ENCODE results near the gene CREB5.
A peak's percentile ranks its signal among the peaks of the same experiment; 100 is the strongest.

CREB5 gene

GRCh38 chr7:28708033-28708951 is 296.0 kb downstream of the CREB5 start:
- peak overlapping the region; percentile 1 for H3K27ac ChIP-seq (ENCODE audit: low read depth, low read length)
- peak overlapping the region in 4 of 5 donors; percentile 11 to 39 (median 17) for H3K4me3 ChIP-seq (ENCODE audit: low read depth in 1 of 5, low read length in 5 of 5)
- H3K9ac ChIP-seq (ENCODE audit: low read length in 5 of 5): no peak overlapping the region
- peaks cover 3 to 16% (median 14%) of the 10 kb centered on the region in 5 donors for H3K4me1 ChIP-seq (ENCODE audit: control insufficient read depth in 5 of 5, insufficient read depth in 5 of 5, low read length in 5 of 5)
- H3K27me3 ChIP-seq (ENCODE audit: control insufficient read depth in 5 of 5, insufficient read depth in 4 of 5, low read length in 5 of 5): peaks cover 0 to 3% (median 1%) of the 10 kb centered on the region in 5 donors
- H3K36me3 ChIP-seq (ENCODE audit: control insufficient read depth in 5 of 5, insufficient read depth in 5 of 5, low read length in 5 of 5): peaks cover 0 to 2% (median 0%) of the 10 kb centered on the region in 5 donors
- H3K9me3 ChIP-seq (ENCODE audit: control insufficient read depth in 5 of 5, low read length in 5 of 5): no peaks in the 10 kb centered on the region

DNA sequence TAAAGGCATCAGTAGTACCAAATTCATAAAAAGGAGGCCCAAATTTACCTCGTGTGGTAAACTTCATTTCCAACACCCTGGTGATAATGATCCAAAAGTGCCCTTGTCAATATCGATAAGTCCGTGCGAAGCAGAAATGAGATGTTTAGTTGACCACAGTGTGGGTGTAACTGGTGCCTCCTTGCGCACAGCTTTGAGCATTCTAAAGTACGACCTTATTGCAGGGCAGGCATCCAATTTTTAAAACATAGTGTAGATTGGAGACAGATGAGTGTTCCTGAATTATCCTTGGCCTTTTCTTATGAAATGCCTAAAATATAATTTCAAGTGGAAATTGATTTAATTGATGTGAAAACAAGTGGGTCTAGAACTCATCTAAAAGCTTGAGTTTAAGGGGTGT is 297.4 kb downstream of the CREB5 start:
- no peaks in the 10 kb centered on the region for H3K9me3 ChIP-seq (ENCODE audit: control insufficient read depth in 5 of 5, low read length in 5 of 5)
- H3K4me1 ChIP-seq (ENCODE audit: control insufficient read depth in 5 of 5, insufficient read depth in 5 of 5, low read length in 5 of 5): peaks cover 3 to 16% (median 14%) of the 10 kb centered on the region in 5 donors
- H3K4me3 ChIP-seq (ENCODE audit: low read depth in 1 of 5, low read length in 5 of 5): no peak overlapping the region
- peaks cover 0 to 2% (median 0%) of the 10 kb centered on the region in 5 donors for H3K36me3 ChIP-seq (ENCODE audit: control insufficient read depth in 5 of 5, insufficient read depth in 5 of 5, low read length in 5 of 5)
- peaks cover 0 to 3% (median 0%) of the 10 kb centered on the region in 5 donors for H3K27me3 ChIP-seq (ENCODE audit: control insufficient read depth in 5 of 5, insufficient read depth in 4 of 5, low read length in 5 of 5)
- no peak overlapping the region for H3K9ac ChIP-seq (ENCODE audit: low read length in 5 of 5)
- no peak overlapping the region for H3K27ac ChIP-seq (ENCODE audit: low read depth, low read length)

DNA sequence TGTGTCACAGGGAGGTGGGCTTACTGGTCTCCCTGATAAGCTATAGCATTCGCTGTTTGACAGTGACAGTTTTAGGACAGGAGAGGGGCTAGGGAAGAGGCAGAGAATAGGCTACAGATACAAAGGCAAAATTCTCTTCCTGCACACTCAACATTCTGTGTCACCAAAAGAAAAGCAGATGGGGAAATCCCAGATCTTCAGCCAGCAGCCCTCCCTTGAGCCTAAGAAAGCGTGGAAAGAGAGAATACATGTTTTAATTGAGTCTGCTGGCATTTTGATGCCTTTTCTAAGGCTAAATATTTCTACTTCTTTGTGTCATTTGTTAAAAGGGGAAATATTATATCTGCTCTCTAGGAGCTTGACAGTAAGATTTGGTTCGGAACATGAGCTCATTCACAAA is 298.8 kb downstream of the CREB5 start:
- Histone ChIP-seq H3K4me3 (ENCODE audit: low read depth in 1 of 5, low read length in 5 of 5) (no peak overlapping the region), H3K9me3 (ENCODE audit: control insufficient read depth in 5 of 5, low read length in 5 of 5) (no peaks in the 10 kb centered on the region), H3K27ac (ENCODE audit: low read depth, low read length) (no peak overlapping the region), H3K4me1 (ENCODE audit: control insufficient read depth in 5 of 5, insufficient read depth in 5 of 5, low read length in 5 of 5) (peaks cover 3 to 16% (median 14%) of the 10 kb centered on the region in 5 donors), H3K27me3 (ENCODE audit: control insufficient read depth in 5 of 5, insufficient read depth in 4 of 5, low read length in 5 of 5) (peaks cover 0 to 3% (median 0%) of the 10 kb centered on the region in 5 donors), H3K36me3 (ENCODE audit: control insufficient read depth in 5 of 5, insufficient read depth in 5 of 5, low read length in 5 of 5) (peaks cover 0 to 2% (median 0%) of the 10 kb centered on the region in 5 donors), H3K9ac (ENCODE audit: low read length in 5 of 5) (no peak overlapping the region)

DNA sequence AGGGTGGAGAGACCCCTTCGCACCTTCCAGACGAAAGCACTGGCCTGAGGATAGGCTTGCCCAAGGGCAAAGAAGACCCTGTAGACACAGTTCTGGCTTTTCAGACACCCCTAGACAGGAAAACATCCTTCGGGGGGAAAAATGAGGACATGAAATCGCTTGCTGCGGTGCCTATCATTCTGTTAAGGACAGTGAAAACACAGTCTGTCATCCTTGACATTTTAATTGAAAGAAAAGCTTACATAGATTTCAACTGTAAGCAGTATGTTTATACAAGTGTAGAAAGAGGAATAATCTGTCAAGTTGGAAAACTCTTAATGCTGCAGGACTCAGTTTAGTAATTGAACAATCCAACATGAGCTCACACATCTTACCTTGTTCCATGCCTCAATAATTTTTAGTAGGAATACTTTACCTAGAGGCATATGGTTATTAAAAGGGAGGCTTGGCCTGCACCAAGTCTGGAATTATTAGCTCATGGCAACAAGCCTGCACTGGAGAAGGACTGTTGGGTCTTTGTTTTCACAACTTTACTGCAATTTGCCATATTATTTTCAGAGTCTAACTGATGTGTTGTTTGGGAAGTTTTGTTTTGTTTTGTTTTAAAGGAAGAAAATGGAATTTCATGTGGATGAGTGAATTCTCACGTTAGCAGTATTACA is 302.3 kb downstream of the CREB5 start:
- Histone ChIP-seq H3K36me3 (ENCODE audit: control insufficient read depth in 5 of 5, insufficient read depth in 5 of 5, low read length in 5 of 5) (peaks cover 0 to 12% (median 9%) of the 10 kb centered on the region in 5 donors), H3K4me1 (ENCODE audit: control insufficient read depth in 5 of 5, insufficient read depth in 5 of 5, low read length in 5 of 5) (peaks cover 3 to 13% (median 5%) of the 10 kb centered on the region in 5 donors), H3K9me3 (ENCODE audit: control insufficient read depth in 5 of 5, low read length in 5 of 5) (no peaks in the 10 kb centered on the region), H3K4me3 (ENCODE audit: low read depth in 1 of 5, low read length in 5 of 5) (no peak overlapping the region), H3K27ac (ENCODE audit: low read depth, low read length) (no peak overlapping the region), H3K9ac (ENCODE audit: low read length in 5 of 5) (no peak overlapping the region), H3K27me3 (ENCODE audit: control insufficient read depth in 5 of 5, insufficient read depth in 4 of 5, low read length in 5 of 5) (peaks cover 0 to 5% (median 0%) of the 10 kb centered on the region in 5 donors)

GRCh38 chr7:28717445-28718054 is 305.2 kb downstream of the CREB5 start:
- no peak overlapping the region for H3K9ac ChIP-seq (ENCODE audit: low read length in 5 of 5)
- H3K4me1 ChIP-seq (ENCODE audit: control insufficient read depth in 5 of 5, insufficient read depth in 5 of 5, low read length in 5 of 5): peaks cover 0 to 7% (median 4%) of the 10 kb centered on the region in 5 donors
- H3K4me3 ChIP-seq (ENCODE audit: low read depth in 1 of 5, low read length in 5 of 5): no peak overlapping the region
- H3K9me3 ChIP-seq (ENCODE audit: control insufficient read depth in 5 of 5, low read length in 5 of 5): no peaks in the 10 kb centered on the region
- peaks cover 0 to 5% (median 0%) of the 10 kb centered on the region in 5 donors for H3K27me3 ChIP-seq (ENCODE audit: control insufficient read depth in 5 of 5, insufficient read depth in 4 of 5, low read length in 5 of 5)
- H3K36me3 ChIP-seq (ENCODE audit: control insufficient read depth in 5 of 5, insufficient read depth in 5 of 5, low read length in 5 of 5): peaks cover 3 to 31% (median 25%) of the 10 kb centered on the region in 5 donors
- H3K27ac ChIP-seq (ENCODE audit: low read depth, low read length): no peak overlapping the region

- Histone ChIP-seq H3K27me3 (ENCODE audit: control insufficient read depth in 5 of 5, insufficient read depth in 4 of 5, low read length in 5 of 5) (peaks cover 0 to 5% (median 0%) of the 10 kb centered on the region in 5 donors), H3K9me3 (ENCODE audit: control insufficient read depth in 5 of 5, low read length in 5 of 5) (no peaks in the 10 kb centered on the region), H3K27ac (ENCODE audit: low read depth, low read length) (no peak overlapping the region), H3K36me3 (ENCODE audit: control insufficient read depth in 5 of 5, insufficient read depth in 5 of 5, low read length in 5 of 5) (peaks cover 3 to 31% (median 25%) of the 10 kb centered on the region in 5 donors), H3K4me3 (ENCODE audit: low read depth in 1 of 5, low read length in 5 of 5) (no peak overlapping the region), H3K9ac (ENCODE audit: low read length in 5 of 5) (no peak overlapping the region), H3K4me1 (ENCODE audit: control insufficient read depth in 5 of 5, insufficient read depth in 5 of 5, low read length in 5 of 5) (peaks cover 0 to 7% (median 4%) of the 10 kb centered on the region in 5 donors)
Measured at GRCh38 chr7:28718055-28718481, 305.8 kb downstream of the CREB5 start.

- Histone ChIP-seq H3K27me3 (ENCODE audit: control insufficient read depth in 5 of 5, insufficient read depth in 4 of 5, low read length in 5 of 5) (peaks cover 0 to 5% (median 0%) of the 10 kb centered on the region in 5 donors), H3K9ac (ENCODE audit: low read length in 5 of 5) (no peak overlapping the region), H3K27ac (ENCODE audit: low read depth, low read length) (no peak overlapping the region), H3K9me3 (ENCODE audit: control insufficient read depth in 5 of 5, low read length in 5 of 5) (no peaks in the 10 kb centered on the region), H3K4me3 (ENCODE audit: low read depth in 1 of 5, low read length in 5 of 5) (no peak overlapping the region), H3K36me3 (ENCODE audit: control insufficient read depth in 5 of 5, insufficient read depth in 5 of 5, low read length in 5 of 5) (peaks cover 3 to 34% (median 25%) of the 10 kb centered on the region in 5 donors), H3K4me1 (ENCODE audit: control insufficient read depth in 5 of 5, insufficient read depth in 5 of 5, low read length in 5 of 5) (peaks cover 0 to 7% (median 4%) of the 10 kb centered on the region in 5 donors)
Measured at GRCh38 chr7:28718545-28718944, 306.2 kb downstream of the CREB5 start.

DNA sequence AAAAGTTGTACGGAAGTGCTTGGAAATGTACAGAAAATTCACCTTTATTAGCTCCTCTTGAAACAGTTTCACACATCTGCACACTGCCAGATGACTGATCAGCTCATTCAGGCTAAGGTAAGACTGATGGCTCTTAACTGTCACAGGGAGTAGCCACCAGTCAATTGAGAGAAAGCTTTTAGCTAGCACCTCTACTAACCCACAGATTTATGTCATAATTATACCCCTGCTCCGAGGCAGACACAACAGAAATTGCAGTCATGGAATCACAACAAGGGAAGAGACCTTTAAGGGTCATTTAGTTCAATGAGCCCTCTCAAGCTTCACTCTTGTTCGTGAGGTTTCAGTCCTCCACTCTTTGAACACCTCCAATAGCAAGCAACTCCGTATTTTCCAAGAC is 310.4 kb downstream of the CREB5 start:
- H3K27ac ChIP-seq (ENCODE audit: low read depth, low read length): no peak overlapping the region
- no peaks in the 10 kb centered on the region for H3K9me3 ChIP-seq (ENCODE audit: control insufficient read depth in 5 of 5, low read length in 5 of 5)
- no peak overlapping the region for H3K4me3 ChIP-seq (ENCODE audit: low read depth in 1 of 5, low read length in 5 of 5)
- peaks cover 0 to 18% (median 8%) of the 10 kb centered on the region in 5 donors for H3K4me1 ChIP-seq (ENCODE audit: control insufficient read depth in 5 of 5, insufficient read depth in 5 of 5, low read length in 5 of 5)
- H3K27me3 ChIP-seq (ENCODE audit: control insufficient read depth in 5 of 5, insufficient read depth in 4 of 5, low read length in 5 of 5): peaks cover 0 to 5% (median 0%) of the 10 kb centered on the region in 5 donors
- H3K9ac ChIP-seq (ENCODE audit: low read length in 5 of 5): no peak overlapping the region
- peaks cover 3 to 43% (median 33%) of the 10 kb centered on the region in 5 donors for H3K36me3 ChIP-seq (ENCODE audit: control insufficient read depth in 5 of 5, insufficient read depth in 5 of 5, low read length in 5 of 5)

- H3K4me1 ChIP-seq (ENCODE audit: control insufficient read depth in 5 of 5, insufficient read depth in 5 of 5, low read length in 5 of 5): peaks cover 0 to 17% (median 5%) of the 10 kb centered on the region in 5 donors
- peaks cover 0 to 5% (median 0%) of the 10 kb centered on the region in 5 donors for H3K27me3 ChIP-seq (ENCODE audit: control insufficient read depth in 5 of 5, insufficient read depth in 4 of 5, low read length in 5 of 5)
- no peak overlapping the region for H3K9ac ChIP-seq (ENCODE audit: low read length in 5 of 5)
- H3K9me3 ChIP-seq (ENCODE audit: control insufficient read depth in 5 of 5, low read length in 5 of 5): no peaks in the 10 kb centered on the region
- H3K4me3 ChIP-seq (ENCODE audit: low read depth in 1 of 5, low read length in 5 of 5): no peak overlapping the region
- no peak overlapping the region for H3K27ac ChIP-seq (ENCODE audit: low read depth, low read length)
- H3K36me3 ChIP-seq (ENCODE audit: control insufficient read depth in 5 of 5, insufficient read depth in 5 of 5, low read length in 5 of 5): peaks cover 3 to 43% (median 33%) of the 10 kb centered on the region in 5 donors
Measured at GRCh38 chr7:28723336-28723735, 311.0 kb downstream of the CREB5 start.

All from subcutaneous abdominal adipose tissue (tissue), 5 donors.